ENCODE results near the gene CAMSAP1.

- TF ChIP-seq, protein P1, sequence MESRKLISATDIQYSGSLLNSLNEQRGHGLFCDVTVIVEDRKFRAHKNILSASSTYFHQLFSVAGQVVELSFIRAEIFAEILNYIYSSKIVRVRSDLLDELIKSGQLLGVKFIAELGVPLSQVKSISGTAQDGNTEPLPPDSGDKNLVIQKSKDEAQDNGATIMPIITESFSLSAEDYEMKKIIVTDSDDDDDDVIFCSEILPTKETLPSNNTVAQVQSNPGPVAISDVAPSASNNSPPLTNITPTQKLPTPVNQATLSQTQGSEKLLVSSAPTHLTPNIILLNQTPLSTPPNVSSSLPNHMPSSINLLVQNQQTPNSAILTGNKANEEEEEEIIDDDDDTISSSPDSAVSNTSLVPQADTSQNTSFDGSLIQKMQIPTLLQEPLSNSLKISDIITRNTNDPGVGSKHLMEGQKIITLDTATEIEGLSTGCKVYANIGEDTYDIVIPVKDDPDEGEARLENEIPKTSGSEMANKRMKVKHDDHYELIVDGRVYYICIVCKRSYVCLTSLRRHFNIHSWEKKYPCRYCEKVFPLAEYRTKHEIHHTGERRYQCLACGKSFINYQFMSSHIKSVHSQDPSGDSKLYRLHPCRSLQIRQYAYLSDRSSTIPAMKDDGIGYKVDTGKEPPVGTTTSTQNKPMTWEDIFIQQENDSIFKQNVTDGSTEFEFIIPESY (CRISPR knock-in tag; IDR thresholded peaks at IDR 0.05): no peak
- TF ChIP-seq, protein P2, sequence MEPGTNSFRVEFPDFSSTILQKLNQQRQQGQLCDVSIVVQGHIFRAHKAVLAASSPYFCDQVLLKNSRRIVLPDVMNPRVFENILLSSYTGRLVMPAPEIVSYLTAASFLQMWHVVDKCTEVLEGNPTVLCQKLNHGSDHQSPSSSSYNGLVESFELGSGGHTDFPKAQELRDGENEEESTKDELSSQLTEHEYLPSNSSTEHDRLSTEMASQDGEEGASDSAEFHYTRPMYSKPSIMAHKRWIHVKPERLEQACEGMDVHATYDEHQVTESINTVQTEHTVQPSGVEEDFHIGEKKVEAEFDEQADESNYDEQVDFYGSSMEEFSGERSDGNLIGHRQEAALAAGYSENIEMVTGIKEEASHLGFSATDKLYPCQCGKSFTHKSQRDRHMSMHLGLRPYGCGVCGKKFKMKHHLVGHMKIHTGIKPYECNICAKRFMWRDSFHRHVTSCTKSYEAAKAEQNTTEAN (CRISPR knock-in tag; IDR thresholded peaks at IDR 0.05): no peak
- no peak for TF ChIP-seq KLF1 (tag; IDR thresholded peaks at IDR 0.05)
- TF ChIP-seq ZNF23 (CRISPR knock-in tag; IDR thresholded peaks at IDR 0.05): no peak
- no peak for TF ChIP-seq KDM2B (CRISPR knock-in tag; IDR thresholded peaks at IDR 0.05)
- TF ChIP-seq HMBOX1 (IDR thresholded peaks at IDR 0.05): no peak
- TF ChIP-seq ZNF561 (CRISPR knock-in tag; conservative IDR thresholded peaks at IDR 0.05): no peak
- TF ChIP-seq MYC (IDR thresholded peaks at IDR 0.05; ENCODE audit: low read depth, low read length): no peak
- no peak for TF ChIP-seq MYC (CRISPR knock-in tag; IDR thresholded peaks at IDR 0.05; ENCODE audit: borderline replicate concordance, low read depth)
- no peak for TF ChIP-seq CTCF (IDR thresholded peaks at IDR 0.05 in 2 of 3, conservative IDR thresholded peaks at IDR 0.05 in 1 of 3; ENCODE audit: insufficient read depth in 2 of 3, low read depth in 1 of 3, low read length in 3 of 3)
- TF ChIP-seq REST (IDR thresholded peaks at IDR 0.05; ENCODE audit: borderline replicate concordance): no peak
- TF ChIP-seq REST (CRISPR knock-in tag; IDR thresholded peaks at IDR 0.05; ENCODE audit: low read depth): no peak
These were observed 101.8 kb downstream of the CAMSAP1 start for GRCh38 chr9:135805422-135806022.
